IMR-90 (cell line): ENCODE measurements around the gene CCPG1. TPM values are rescaled to one million over a fixed set of nuclear protein-coding genes. Genes with fewer than 3 reads are reported as not detected.

ENCODE experiments used
- ATAC-seq: fragments of 200-7000 bp; cut with Tn5 transposase; 2 replicates; pipeline ENCODE4 v1.9.1; 2020; ENCODE audit warnings: low read depth, mild to moderate bottlenecking, moderate library complexity
- BruUV-seq: library from RNA; stranded (reverse); fragments of 400-500 nt; replicated peaks from 2 replicates; lab custom pipeline; 2021; lab: Mats Ljungman, UMichigan
- CTCF ChIA-PET: fragments of 300-600 bp; formaldehyde crosslinking; extraction: SDS; loops from one replicate; lab custom pipeline; 2021; ENCODE audit warnings: antibody characterized with exemption; lab: Yijun Ruan, JAX
- POLR2A ChIA-PET: fragments of 300-600 bp; sonication (Branson Sonifier 250); formaldehyde crosslinking; loops from one replicate; lab custom pipeline; 2022; ENCODE audit warnings: antibody characterized with exemption; ENCODE audit not compliant: unreplicated experiment; lab: Charles Lee
- DNase-seq: peaks from one replicate; pipeline ENCODE4 v3.0.0; 2013
- H2AFZ ChIP-seq: replicated peaks from 2 replicates; pipeline ENCODE3; 2013; ENCODE audit warnings: low read length, mild to moderate bottlenecking; ENCODE audit not compliant: poor library complexity
- H2AK5ac ChIP-seq: 2 replicates; pipeline ENCODE4 v1.6.1; 2013; ENCODE audit warnings: low read depth, low read length, inconsistent platforms
- H2AK9ac ChIP-seq: replicated peaks from 2 replicates; pipeline ENCODE3; 2013; ENCODE audit warnings: mild to moderate bottlenecking, low read depth, low read length, moderate library complexity; ENCODE audit not compliant: poor library complexity
- H2BK120ac ChIP-seq: 2 replicates; pipeline ENCODE4 v1.6.1; 2013; ENCODE audit warnings: low read depth, low read length, inconsistent platforms
- H2BK15ac ChIP-seq: 3 replicates; pipeline ENCODE4 v1.6.1; 2013; ENCODE audit warnings: low read depth, low read length, inconsistent platforms
- H2BK20ac ChIP-seq: 2 replicates; pipeline ENCODE4 v1.6.1; 2013; ENCODE audit warnings: low read depth, mild to moderate bottlenecking, inconsistent platforms, low read length, moderate library complexity
- H2BK5ac ChIP-seq: 2 replicates; pipeline ENCODE4 v1.6.1; 2013; ENCODE audit warnings: mild to moderate bottlenecking, low read depth, low read length, inconsistent platforms; ENCODE audit not compliant: poor library complexity, severe bottlenecking
- H3K14ac ChIP-seq: replicated peaks from 2 replicates; pipeline ENCODE4 v1.6.1; 2013; ENCODE audit warnings: low read depth, low read length, inconsistent platforms
- H3K18ac ChIP-seq: 2 replicates; pipeline ENCODE4 v1.6.1; 2013; ENCODE audit warnings: low read depth, low read length, control low read depth
- H3K23ac ChIP-seq: 2 replicates; pipeline ENCODE4 v1.6.1; 2013; ENCODE audit warnings: low read depth, low read length, inconsistent platforms
- H3K27ac ChIP-seq: 2 replicates; pipeline ENCODE4 v1.5.1; 2013; ENCODE audit warnings: mild to moderate bottlenecking, control low read depth, low read length; ENCODE audit not compliant: insufficient read depth
- H3K27me3 ChIP-seq: 2 replicates; pipeline ENCODE4 v1.6.1; 2013; ENCODE audit warnings: low read length; ENCODE audit not compliant: control insufficient read depth, insufficient read depth
- H3K36me3 ChIP-seq: 2 replicates; pipeline ENCODE4 v1.6.1; 2013; ENCODE audit warnings: low read length, mixed read lengths; ENCODE audit not compliant: control insufficient read depth, insufficient read depth
- H3K4ac ChIP-seq: 2 replicates; pipeline ENCODE4 v1.6.1; 2013; ENCODE audit warnings: low read depth, low read length, inconsistent platforms
- H3K4me1 ChIP-seq: 2 replicates; pipeline ENCODE4 v1.6.1; 2013; ENCODE audit warnings: low read length, mixed read lengths; ENCODE audit not compliant: control insufficient read depth, insufficient read depth
- H3K4me2 ChIP-seq: 2 replicates; pipeline ENCODE4 v1.6.1; 2013; ENCODE audit warnings: low read depth, mild to moderate bottlenecking, control low read depth, low read length, moderate library complexity
- H3K4me3 ChIP-seq: 2 replicates; pipeline ENCODE4 v1.5.1; 2013; ENCODE audit warnings: low read depth, mild to moderate bottlenecking, control low read depth, low read length, moderate library complexity; ENCODE audit not compliant: insufficient read depth
- H3K56ac ChIP-seq: 2 replicates; pipeline ENCODE4 v1.6.1; 2013; ENCODE audit warnings: low read length, inconsistent platforms; ENCODE audit not compliant: insufficient read depth; ENCODE audit errors: extremely low read depth
- H3K79me1 ChIP-seq, 2 experiments: 2 replicates each; pipeline ENCODE4 v1.6.1; 2013; ENCODE audit warnings: low read length in 2 of 2, inconsistent platforms in 1 of 2, low read depth in 1 of 2
- H3K9ac ChIP-seq: 2 replicates; pipeline ENCODE4 v1.6.1; 2013; ENCODE audit warnings: low read depth, low read length, control low read depth
- H3K9me1 ChIP-seq: 2 replicates; pipeline ENCODE4 v1.6.1; 2013; ENCODE audit warnings: low read length, inconsistent platforms; ENCODE audit not compliant: insufficient read depth
- H3K9me3 ChIP-seq: 2 replicates; pipeline ENCODE4 v1.6.1; 2013; ENCODE audit warnings: low read length; ENCODE audit not compliant: control insufficient read depth, insufficient read depth
- H4K20me1 ChIP-seq: 2 replicates; pipeline ENCODE4 v1.6.1; 2013; ENCODE audit warnings: low read length, inconsistent platforms; ENCODE audit not compliant: insufficient read depth
- H4K5ac ChIP-seq: 2 replicates; pipeline ENCODE4 v1.6.1; 2013; ENCODE audit warnings: mild to moderate bottlenecking, low read depth, low read length, control low read depth
- H4K8ac ChIP-seq, 2 experiments: 2 replicates each; pipeline ENCODE4 v1.6.1; 2013; ENCODE audit warnings: low read depth in 2 of 2, low read length in 2 of 2, control low read depth in 1 of 2, inconsistent platforms in 1 of 2
- H4K91ac ChIP-seq: 2 replicates; pipeline ENCODE4 v1.6.1; 2013; ENCODE audit warnings: low read depth, low read length, inconsistent platforms; ENCODE audit not compliant: insufficient read depth
- MXI1 ChIP-seq: IDR thresholded peaks from 2 replicates; pipeline ENCODE4 v1.6.1; 2012; ENCODE audit warnings: low read depth, mild to moderate bottlenecking, low read length, moderate library complexity, borderline replicate concordance
- RAD21 ChIP-seq: IDR thresholded peaks from 2 replicates; pipeline ENCODE4 v1.6.1; 2012; ENCODE audit warnings: low read length, improper control_type of control experiment
- SMC3 ChIP-seq: fragments of 150-350 bp; IDR thresholded peaks from 2 replicates; pipeline ENCODE4 v1.6.1; 2016; ENCODE audit warnings: low read depth, mild to moderate bottlenecking, antibody characterized with exemption, low read length, moderate library complexity
- WGBS, 2 experiments: methylation state at CpG; one replicate each; pipeline versions ENCODE4 v1.1.5 to v1.1.7; 2013; ENCODE audit warnings: missing lambda C conversion rate in 2 of 2; ENCODE audit not compliant: insufficient read length in 1 of 2; ENCODE audit errors: extremely low coverage in 2 of 2; 5-methylcytosine and 5-hydroxymethylcytosine counted together
- dilution Hi-C: fragments of 300-500 bp; cut with HindIII; formaldehyde crosslinking; loops from one replicate; pipeline ENCODE4 v1.14.3; 2018; ENCODE audit warnings: low sequenced_read_pairs; ENCODE audit not compliant: unreplicated experiment
- in situ Hi-C: fragments of 300-500 bp; cut with MboI; formaldehyde crosslinking; loops from 3 replicates; pipeline ENCODE4 v1.14.3; 2019; ENCODE audit warnings: low sequenced_read_pairs, inconsistent platforms, mixed read lengths
- intact Hi-C: fragments of 100-400 bp; cut with micrococcal nuclease; formaldehyde crosslinking; loops from 2 replicates; pipeline ENCODE4 v1.10.0; 2022
- polyA plus RNA-seq, 3 experiments: library from polyadenylated mRNA; depleted of rRNA; stranded (reverse); fragments of >200 nt; gene quantifications; 2 replicates each; pipeline ENCODE4 v1.2.3, GENCODE V29; 2012; ENCODE audit warnings: low replicate concordance in 1 of 3
- total RNA-seq: library from RNA; depleted of rRNA; stranded (reverse); fragments of >200 nt; gene quantifications from 2 replicates; pipeline ENCODE4 v1.2.3, GENCODE V29; 2012
- TF ChIP-seq, protein P1 (sequence below): conservative IDR thresholded peaks from 2 replicates; pipeline ENCODE4 v1.5.1; 2012; ENCODE audit warnings: mild to moderate bottlenecking, low read depth, low read length, improper control_type of control experiment

CCPG1 gene
- total and polyA plus RNA-seq, 2 of the 4 experiments (the other 2 are of a cell fraction) = 11.4 to 14.3 TPM

DNA sequence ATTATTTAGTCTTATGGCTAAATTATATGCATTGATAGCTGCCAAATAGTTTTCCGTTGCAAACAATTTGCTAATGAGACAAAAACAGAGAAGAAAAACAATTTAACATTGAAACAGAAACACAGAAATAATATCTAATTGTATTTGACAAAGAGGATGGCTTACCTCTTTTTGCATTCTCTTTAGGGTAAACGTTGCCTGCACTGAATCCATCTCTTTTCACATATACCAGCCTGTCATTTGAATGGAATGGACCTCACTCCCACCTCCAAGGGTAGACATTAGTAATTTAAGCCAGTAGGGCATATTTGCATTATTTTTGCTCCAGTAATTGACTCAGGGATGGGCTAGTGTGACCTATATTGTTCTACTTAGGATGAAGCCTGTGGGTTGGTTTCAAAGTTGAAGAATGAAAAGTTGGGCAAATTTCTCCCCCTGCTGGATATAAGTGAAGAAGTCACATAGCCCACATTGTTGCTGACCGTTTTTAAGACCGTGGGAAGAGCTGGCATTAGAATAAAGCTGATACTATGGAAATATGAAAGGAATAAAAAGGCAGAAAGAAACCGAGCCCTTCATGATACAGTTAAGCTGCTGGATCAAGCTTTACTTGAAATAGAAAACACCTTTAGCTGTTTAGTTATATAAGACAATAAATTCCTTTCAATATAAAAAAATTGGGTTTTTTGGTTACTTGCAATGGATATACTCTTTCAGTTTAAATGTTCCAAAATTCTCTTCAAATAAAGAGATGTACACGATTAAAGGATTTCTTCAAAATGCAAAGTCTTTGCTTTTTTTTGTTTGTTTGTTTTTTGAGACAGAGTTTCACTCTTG lies 27.0 kb upstream of the CCPG1 start:
- Histone ChIP-seq H3K4me1 (no peaks in the 10 kb centered on the region), H3K9me3 (no peaks in the 10 kb centered on the region), H4K5ac (no peak overlapping the region), H4K8ac (no peak overlapping the region), H3K23ac (no peak overlapping the region), H3K4me2 (no peak overlapping the region), H3K79me1 (no peaks in the 10 kb centered on the region), H3K36me3 (no peaks in the 10 kb centered on the region), H4K20me1 (no peaks in the 10 kb centered on the region), H3K14ac (no peak overlapping the region), H2BK120ac (no peak overlapping the region), H2AK9ac (no peak overlapping the region), H2AK5ac (no peak overlapping the region), H2BK15ac (no peak overlapping the region), H3K9ac (no peak overlapping the region), H4K91ac (no peak overlapping the region), H3K27ac (no peak overlapping the region), H3K4ac (no peak overlapping the region), H3K18ac (no peak overlapping the region), H2AFZ (no peak overlapping the region), H2BK20ac (no peak overlapping the region), H2BK5ac (no peak overlapping the region), H3K4me3 (no peak overlapping the region), H3K27me3 (no peaks in the 10 kb centered on the region), H3K9me1 (no peaks in the 10 kb centered on the region), H3K56ac (no peak overlapping the region)
- intact Hi-C loops (loop anchor here (1.0 to 5.0 kb wide), 4 partner anchors 116 to 218 kb away; partner anchors contain the start of genes PIGB and PIGBOS1), dilution Hi-C loops (no loop called here), in situ Hi-C loops (loop anchor here (5.0 to 10.0 kb wide), 2 partner anchors 140 to 218 kb away; no protein-coding TSS in a partner anchor)
- ChIA-PET POLR2A (no interaction called here), CTCF (interaction anchor here (0.6 to 0.7 kb wide), 9 partner anchors 13 to 629 kb away, joined by 3 to 8 read pairs (median 3); no protein-coding TSS in a partner anchor)
- no TSS peak for BruUV-seq
- DNase-seq = peak; percentile 64
- TF ChIP-seq RAD21 = peak; percentile 68
- TF ChIP-seq, protein P1, sequence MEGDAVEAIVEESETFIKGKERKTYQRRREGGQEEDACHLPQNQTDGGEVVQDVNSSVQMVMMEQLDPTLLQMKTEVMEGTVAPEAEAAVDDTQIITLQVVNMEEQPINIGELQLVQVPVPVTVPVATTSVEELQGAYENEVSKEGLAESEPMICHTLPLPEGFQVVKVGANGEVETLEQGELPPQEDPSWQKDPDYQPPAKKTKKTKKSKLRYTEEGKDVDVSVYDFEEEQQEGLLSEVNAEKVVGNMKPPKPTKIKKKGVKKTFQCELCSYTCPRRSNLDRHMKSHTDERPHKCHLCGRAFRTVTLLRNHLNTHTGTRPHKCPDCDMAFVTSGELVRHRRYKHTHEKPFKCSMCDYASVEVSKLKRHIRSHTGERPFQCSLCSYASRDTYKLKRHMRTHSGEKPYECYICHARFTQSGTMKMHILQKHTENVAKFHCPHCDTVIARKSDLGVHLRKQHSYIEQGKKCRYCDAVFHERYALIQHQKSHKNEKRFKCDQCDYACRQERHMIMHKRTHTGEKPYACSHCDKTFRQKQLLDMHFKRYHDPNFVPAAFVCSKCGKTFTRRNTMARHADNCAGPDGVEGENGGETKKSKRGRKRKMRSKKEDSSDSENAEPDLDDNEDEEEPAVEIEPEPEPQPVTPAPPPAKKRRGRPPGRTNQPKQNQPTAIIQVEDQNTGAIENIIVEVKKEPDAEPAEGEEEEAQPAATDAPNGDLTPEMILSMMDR = peak; percentile 70
- TF ChIP-seq MXI1 = no peak
- TF ChIP-seq SMC3 = peak; percentile 68
- peak; percentile 93 for ATAC-seq
- WGBS, 2 experiments = no CpG with 5 or more reads among the region's 6 CpGs
